Activated CD4-positive, alpha-beta T cell treated with anti-CD3 and anti-CD28 coated beads, Interleukin-2, amount 50 U/mL, for 16 hours (primary cell): ENCODE measurements around the gene CAMTA1.

Experiments
- DNase-seq: peaks from one replicate; pipeline ENCODE4 v3.0.0-alpha.2; 2020

CAMTA1 gene

DNA sequence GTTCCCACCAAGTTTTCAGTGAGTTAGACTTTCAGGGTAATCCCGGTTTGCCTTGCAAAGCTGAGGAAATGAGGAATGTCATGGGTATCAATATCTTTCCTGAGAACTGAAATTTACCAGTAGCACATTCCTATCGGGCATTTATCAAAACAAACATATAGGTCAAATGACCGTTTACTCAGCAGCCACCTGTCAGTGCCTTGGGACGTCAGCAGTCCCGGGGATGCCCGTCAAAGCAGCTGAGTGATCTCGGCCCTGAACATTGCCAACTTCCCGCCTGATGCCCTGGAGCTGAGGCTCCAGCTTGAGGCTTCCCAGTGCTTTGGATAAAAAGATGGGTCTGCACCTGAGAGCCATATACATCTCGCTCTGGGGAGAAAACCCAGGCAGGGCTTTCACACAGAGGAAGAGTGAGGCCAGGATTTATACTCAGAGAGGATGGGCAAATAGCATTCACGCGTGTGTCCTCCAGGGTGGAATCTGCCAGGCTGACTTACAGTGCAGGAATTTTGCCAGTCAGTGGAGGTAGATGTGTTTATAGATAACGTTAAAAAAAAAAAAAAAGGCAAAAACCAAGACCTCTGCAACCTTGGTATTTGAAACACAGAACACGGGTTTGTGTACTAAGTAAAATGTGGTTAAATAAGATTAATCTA lies 550.1 kb downstream of the CAMTA1 start:
- DNase-seq, result no peak

DNA sequence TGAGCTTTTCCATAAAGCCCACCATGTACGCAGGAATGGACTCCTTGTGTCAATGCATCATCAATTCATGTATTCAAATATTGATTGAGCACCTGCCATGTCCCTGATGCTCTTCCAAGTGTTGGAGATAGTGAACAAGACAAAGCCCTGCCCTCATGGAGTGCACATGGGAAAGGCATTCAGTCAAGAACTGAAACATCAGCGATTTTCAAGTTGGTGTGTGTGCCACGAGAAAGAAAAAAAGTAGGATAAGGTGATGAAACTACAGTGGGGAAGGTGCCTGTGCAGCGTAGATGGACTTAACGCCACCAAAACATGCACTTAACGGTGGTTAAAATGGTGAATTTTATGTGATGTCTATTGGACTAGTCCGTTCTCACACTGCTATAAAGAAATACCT lies 553.2 kb downstream of the CAMTA1 start:
- DNase-seq, result no peak

DNA sequence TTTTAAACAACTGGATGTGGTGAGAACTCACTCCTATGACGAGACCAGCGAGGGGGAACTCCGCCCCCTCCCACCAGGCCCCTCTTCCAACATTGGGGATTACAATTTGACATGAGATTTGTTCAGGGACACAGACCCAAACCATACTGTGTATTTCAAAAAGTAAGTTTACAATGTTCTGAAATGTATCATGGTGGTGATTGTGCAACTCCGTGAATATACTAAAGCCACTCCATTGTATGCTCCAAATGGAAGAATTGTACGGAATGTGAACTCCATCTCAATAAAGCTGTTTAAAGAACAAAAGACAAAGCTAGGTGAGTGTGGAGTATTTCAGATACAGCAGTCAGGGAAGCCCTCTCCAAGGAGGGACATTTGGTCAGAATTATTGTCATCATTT lies 553.8 kb downstream of the CAMTA1 start:
- no peak for DNase-seq

DNA sequence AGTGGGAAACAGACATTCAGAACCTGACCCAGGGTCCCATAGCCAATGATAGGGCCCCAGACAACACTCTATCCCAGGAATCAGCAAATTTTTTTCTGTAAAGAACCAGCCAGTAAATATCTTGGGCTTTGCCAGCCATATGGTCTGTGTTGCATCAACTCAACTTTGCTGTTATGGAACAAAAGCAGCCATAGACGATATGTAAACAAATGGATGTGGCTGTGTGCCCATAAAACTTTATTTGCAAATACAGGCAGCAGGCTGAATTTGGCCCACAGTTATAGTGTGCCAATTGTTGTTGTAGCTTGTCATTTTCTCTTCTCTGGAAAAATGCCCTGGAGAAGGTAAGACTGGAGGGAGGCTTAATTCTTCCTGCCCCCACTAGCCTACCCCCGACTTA lies 554.7 kb downstream of the CAMTA1 start:
- no peak for DNase-seq

DNA sequence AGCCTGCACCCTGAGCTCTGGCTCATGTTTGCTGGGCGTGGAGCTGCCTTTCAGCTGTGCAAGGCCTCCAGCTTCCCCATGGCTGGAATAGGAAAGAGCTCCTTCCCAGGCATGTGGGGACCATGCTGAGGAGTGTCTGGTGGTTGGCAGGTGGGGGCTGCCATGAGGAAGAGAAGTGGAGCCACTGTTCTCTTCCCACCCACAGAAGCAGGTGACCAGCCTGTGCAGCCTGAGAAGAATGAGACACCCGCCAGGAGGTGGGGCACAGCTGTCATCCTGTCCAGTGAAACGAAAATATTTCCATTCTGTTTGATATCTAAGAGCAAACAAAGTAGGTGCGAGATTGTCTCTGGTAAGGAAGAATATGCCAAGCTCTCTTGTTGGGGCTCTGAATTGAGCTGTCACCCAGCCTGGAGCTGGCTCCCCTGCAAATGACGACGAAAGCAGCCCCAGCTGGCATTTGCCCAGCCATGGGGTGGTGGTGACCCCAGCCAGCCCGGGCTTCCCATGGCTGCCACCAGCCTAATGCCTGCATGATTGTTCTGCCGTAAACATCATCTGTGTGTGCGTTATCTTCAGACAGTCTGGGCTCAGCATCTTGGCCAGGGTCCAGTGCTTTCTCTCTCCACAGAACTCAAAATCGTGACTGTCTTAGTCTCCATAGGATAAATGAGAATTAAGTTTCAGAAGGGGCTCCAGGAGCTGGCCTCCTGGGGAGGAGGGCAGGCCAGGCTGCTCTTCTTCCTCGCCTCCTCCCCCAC lies 556.1 kb downstream of the CAMTA1 start:
- DNase-seq, result no peak

DNA sequence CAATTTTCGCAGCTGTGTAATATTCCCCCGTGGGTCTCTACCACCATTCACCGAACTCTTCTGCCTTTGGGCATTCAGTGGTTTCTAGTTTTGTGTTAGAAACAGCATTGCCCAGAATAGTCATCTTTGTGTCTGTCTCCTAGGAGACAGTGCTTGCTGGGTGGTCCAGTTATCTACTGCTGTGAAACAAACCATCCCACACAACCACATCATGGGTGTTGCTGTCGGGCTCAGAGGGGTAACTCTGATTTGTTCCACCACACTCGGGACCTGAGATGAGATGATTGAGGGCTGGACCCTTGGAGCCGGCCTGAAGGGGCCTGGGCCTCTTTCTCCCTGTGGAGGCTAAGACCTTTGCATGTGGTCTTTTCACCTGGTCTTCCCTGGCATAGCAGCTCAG lies 558.6 kb downstream of the CAMTA1 start:
- DNase-seq, result no peak

DNA sequence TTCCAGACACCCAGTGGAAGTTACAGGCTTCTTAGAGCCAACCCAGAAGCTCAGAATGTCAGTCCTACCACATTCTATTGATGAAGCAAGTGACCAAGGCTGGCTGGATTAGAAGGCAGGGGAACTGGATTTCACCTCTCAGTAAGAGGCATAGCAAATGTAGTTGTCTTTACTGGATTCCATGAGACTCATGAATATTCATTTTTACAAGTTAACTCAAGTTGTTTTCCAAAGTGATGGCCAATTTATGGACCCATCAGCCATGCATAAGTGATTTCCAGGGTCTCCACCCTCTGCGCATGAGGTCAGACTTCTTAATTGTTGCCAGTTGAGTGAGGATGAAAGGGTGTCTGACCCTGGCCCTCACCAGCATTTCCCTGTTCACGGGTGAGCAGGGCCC lies 559.0 kb downstream of the CAMTA1 start:
- DNase-seq, result no peak

DNA sequence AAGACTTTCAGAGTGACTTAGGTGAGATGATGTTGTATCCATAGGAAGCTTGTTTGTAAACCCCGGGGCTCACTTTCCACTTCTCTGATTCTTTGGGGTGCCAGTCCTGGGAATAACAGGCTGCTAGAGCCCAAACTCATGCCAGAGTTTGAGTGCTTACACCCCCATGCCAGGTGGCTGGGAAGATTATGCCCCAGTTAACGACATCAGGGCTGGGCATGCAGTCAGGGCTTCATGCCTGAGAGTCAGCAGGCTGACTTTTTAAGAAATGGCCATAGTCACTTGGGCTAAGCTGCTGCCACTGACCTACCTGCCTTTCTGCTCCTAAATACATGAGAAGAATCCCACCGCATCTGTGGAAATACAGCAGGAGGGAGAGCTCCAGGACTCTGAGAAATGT lies 560.3 kb downstream of the CAMTA1 start:
- DNase-seq, result no peak

DNA sequence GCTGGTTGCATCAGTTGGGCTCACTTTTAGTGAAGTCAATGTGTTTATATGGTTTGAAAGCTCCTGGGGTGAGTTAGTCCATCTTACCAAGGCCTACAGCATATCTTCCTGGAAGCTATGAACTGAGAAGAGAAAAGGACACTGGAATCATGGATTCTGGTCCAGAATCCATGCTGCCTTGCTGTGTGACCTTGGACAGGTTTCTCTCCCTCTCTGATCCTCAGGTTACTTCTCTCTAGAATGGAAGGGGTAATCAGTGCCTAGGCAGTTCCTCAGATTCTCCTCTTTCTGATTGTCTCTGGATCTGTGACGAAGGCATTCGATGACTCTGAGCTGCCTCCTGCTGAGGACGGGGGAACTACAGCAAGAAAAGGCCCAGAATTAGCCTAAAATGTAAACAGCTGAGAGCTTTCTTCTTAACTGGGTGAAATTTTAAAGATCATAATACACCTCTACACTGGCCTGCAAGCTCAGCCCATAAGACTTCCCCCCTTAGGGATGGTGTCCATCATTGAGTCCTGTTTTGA lies 560.9 kb downstream of the CAMTA1 start:
- DNase-seq, result no peak

DNA sequence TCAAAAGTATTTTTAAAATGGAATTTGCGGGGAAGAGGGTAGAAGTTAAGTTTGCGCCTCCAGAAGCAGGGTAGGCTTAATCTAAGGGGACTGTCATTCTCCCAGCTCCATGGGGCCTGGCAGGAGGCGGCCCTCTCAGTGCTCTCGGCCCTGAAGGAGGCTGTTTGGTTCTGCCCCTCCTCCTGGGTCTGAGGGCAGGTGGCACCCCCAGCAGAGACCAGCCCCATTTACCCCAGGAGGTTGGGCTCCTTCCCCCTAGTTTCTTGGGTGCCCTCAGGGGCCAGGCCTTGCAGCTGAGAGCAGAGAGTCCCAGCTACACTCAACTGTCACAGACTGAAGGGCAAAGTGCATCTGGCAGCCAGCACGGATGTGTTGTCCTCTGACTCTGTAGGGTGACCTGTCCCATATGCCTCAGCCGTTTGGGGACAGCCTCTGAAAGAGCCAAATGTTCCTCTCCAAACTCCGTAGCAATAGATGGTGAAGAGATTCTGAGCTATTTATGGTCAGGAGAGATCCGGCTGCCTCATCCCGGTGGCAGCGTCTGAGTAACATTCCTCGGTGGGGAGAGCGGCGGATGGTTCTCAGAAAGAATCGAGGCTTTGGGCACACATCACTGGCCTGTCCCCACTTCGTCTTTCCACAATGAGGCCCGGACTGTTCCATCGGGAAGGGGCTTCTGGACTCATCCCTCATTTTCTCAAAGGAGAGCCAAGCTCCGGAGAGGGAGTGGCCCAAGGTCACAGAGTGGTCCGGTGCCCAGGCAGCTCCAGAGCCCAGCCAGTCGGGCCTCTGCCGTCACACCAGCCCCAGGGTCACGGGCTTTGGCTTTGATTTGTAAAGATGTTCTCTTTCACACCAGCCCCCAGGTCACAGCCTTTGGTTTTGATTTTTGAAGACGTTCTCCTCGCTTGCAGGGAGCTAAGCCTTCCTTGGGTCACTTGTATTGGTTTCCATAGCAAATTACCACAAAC lies 561.6 kb downstream of the CAMTA1 start:
- DNase-seq, result no peak

DNA sequence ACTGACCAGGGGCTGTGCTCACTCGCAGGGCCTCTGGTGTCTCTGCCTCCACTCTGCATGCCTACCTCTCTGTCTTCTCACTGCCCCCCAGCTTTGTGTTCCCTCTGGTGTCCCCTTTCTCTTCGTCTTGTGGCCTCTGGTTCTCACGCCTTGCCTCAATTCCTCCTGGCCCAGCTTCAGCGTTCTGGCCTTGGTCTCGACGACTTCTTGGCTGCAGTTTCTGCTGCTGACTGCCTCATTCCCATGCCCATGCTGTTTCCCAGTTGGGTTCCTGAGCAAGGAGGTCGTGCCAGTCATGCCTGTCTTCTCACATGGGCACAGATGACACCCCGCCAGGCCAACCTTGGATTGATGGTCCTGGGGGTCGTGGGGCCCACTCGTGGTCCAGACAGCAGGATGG lies 562.8 kb downstream of the CAMTA1 start:
- DNase-seq, result no peak

DNA sequence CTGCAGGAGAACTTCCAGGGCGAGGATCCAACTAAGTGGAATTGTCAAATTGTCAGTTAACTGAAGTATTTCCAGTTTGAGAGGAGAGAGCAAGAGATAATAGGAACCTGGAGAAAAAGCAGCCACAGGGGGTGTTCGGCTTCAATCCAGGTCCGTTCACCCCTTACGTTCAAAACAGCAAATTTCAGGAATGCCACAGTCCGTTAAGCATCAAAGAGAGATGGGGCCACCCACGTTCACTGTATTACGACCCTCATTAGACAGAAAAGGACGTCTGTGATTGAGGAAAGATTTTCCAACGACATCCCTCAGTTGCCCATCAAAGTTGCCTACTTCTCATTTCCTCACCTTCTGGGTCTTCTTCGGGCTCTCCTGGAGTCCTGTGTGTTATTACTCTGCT lies 563.3 kb downstream of the CAMTA1 start:
- DNase-seq, result no peak

DNA sequence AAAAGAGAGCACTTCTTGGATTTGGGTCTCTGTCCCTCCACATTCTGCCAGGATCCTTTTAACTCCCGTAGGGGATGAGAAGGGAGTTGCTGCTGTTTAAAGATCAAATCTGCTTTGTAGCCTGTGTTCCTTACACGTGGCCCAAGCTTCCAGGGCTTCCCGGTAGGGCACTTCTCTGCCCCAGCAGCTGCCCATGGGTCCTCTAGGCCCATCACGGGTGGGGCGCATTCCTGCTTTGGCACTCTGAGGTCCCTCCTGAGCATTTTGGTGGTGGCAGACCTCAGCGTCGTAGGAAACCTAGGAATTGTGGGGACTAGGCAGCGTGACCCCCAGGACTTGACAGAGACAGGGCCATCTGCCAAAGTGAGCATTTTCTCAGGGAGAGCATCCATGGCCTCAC lies 565.5 kb downstream of the CAMTA1 start:
- no peak for DNase-seq

DNA sequence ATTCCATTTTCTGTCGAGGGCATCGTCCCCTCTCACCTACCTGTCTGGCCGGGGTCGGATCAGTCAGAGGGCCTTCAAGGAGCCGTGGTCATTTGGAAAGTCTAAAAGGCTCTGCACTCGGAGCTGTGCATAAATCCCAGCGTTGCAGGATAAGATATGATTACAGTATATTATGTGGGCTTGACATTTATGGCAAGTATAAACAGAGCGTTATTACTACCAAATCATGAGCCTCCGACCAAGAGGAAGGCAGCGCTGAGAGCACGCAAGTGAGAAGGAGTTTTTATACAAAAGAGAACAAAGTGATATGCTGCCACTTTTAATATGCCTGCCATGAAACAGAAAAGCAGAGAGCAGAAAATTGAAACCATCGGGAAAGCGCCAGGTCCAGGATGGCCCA lies 566.4 kb downstream of the CAMTA1 start:
- no peak for DNase-seq

DNA sequence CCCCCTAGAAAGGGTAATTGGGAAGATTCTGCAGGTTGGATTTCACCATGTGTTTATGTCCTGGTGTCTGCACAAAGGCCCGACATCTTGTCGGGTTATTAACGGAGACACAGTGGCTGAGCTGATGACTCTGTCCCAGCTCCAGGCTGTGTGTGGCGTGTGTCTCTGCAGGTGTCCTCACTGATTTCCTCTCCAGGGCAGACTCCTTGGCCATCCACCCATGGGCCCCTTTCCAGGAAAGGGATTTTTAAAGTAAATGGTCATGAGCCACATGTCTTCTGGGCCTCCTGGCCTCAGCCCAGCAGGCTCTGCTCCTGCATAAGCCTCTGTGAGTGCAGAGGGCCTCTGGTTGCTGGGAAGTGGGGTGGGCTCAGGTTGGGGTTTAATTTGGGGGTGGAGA lies 567.1 kb downstream of the CAMTA1 start:
- DNase-seq, result no peak

DNA sequence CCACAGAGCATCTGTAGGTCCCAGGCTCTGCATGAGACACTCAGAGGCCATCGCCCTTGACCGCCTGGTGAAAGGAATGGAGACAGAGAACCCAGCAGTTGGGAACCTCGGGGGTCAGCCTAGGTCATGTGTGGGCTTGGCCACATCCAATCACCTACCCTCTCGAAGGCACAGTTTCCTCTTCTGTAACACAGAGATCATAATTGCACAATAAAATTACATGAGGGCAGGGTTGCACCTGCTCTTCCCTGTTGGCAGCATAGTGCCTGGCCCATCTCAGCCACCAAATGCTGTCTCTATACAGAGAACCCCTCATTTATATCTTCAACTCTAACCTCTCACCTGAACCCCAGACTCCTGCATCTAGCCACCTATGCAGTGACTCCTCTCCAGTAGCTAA lies 567.7 kb downstream of the CAMTA1 start:
- no peak for DNase-seq

DNA sequence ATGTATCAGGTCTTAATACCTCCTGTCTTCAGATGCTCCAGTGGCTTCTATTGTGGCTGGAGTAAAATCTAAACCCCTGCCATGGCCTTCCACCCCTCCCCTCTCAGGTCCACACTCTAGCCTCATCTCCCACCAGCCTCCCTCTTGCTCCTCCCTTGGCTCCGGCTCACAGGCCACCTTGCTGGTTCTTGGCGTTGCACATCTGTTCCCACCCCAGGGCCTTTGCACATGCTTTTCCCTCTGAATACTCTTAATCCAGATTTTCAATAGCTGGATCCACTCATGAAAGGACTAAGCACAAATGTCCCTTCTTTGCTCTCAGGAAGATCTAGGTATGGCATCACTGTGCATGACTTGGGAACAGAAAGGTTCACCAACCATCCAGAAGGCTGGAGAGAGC lies 570.4 kb downstream of the CAMTA1 start:
- DNase-seq, result no peak

DNA sequence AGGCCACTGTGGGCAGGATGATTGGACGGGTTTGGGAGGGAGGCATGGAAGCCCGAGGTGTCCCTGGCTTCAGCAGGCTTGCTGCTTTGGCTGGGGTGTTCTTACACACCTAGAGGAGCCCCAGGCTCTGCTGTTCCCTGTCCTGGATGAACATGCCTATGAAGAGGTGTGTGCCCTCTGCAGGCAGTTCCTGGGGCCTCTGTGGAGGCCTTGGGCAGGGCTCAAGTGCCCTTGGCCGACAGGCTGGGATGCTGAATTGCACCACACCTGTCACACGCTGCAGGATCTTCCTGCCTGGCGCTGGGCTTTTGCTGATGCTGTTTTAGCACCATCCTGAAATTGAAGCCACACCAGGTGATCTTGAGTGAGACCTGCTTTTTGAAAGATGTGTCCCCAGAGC lies 570.8 kb downstream of the CAMTA1 start:
- DNase-seq, result no peak

DNA sequence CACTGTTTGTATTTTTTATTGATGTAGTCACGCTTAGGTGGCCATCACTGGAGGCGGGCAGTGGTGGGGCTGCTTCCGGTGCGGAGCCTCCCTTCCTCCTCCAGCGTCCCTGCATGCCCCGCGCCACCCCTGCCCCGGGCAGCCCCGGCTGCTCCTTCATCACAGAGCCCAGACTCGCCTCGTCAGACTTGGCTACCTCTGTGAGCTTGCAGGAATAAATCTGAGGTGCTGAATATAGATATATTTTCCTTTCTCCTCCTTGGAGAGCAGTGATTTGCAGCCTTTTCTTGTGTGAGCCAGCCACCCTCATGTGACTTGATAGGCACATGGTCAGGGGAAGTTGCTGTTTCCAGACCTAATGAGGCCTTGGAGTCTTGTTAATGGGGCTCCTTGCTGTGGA lies 573.2 kb downstream of the CAMTA1 start:
- DNase-seq, result no peak

DNA sequence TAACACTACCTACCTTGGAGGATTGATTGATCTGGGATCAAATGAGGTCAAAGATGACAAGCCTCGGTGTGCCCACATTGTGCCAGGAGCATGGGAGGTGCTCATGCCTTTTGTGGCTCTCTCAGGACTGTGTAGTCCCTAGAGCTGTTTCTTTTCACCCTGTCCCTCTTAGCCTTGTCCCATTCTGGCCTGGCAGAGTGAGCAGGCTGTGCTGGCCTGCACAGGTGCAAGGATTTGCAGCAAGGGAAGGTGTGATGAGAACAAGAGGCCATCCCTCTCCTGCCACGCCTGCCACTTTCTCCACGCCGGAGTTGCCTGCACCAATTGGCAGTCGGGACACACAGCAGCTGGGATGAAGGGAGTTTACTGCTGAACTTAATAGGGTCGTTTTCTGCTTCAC lies 575.3 kb downstream of the CAMTA1 start:
- DNase-seq, result no peak

DNA sequence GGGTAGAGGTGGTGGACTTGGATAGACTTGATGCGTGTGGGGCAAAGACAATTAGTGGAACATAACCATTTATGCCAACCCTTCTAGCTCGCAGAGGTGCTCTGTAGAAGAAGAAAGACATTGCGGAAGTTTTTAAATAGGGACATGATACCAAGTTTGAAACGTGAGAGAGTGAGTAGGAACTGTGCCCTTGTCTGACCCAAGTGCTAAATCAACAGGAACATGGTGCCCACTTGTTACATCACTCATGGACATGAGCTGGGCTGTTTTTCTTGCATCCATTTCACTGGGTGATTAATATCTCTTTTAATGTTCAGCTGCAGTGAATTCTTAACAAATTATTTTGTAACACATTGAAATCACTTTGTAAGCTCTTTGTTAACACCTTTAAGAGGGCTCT lies 577.7 kb downstream of the CAMTA1 start:
- DNase-seq, result no peak

DNA sequence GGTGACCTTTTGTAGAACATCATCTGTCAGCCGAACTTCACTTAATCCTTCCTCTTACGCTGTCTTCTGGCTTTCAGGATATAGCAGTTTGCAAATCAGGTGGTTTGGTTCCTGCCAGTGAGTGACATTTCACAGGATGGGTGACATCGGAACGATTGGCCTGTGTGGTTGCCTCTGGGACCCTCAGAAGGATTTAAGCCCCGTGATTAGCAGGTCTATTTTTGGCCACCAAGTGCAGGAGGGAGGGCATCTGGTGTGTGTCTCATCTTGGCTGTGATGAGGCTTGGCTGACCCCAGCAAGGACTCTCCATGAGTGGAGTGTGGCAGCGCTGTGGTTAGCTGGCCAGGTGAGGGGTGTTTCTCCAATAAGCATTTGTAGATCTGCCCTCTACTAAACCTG lies 578.2 kb downstream of the CAMTA1 start:
- DNase-seq, result no peak

DNA sequence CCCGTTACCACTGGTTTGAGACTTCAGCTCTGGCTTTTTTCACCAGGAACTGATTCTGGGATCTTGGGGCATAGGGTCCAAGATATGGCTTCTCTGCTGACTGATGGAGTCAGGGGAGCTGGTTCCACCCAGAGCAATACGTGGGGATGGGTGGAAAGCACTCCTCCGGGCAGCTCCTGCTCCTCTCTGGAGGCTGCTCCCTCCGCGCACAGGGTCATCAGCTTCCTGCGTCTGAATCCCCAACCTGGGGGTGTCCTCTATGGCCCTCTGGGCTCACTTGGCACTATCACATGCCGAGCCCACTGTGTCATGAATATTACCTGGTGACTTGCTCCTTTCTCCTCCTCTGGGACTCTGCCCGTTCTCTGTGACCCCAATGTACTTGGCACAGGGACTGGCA lies 580.5 kb downstream of the CAMTA1 start:
- no peak for DNase-seq
